KMS-11 (cell line): Measurements from ENCODE around the gene CCDC175.

Experiments used
- H2AFZ ChIP-seq: fragments of 200-600 bp; sonication (generic); 2 replicates; pipeline ENCODE4 v1.6.1; 2016; ENCODE audit warnings: antibody characterized with exemption, mixed run types, low read depth
- H3K27ac ChIP-seq: fragments of 200-600 bp; sonication (generic); 2 replicates; pipeline ENCODE4 v1.6.1; 2016; ENCODE audit warnings: mild to moderate bottlenecking, mixed run types
- H3K27me3 ChIP-seq: fragments of 200-600 bp; sonication (generic); 2 replicates; pipeline ENCODE4 v1.6.1; 2017; ENCODE audit warnings: mild to moderate bottlenecking, low read depth, mixed run types, moderate library complexity; ENCODE audit not compliant: insufficient read depth
- H3K36me3 ChIP-seq: fragments of 200-600 bp; sonication (generic); 2 replicates; pipeline ENCODE4 v1.6.1; 2017; ENCODE audit warnings: mild to moderate bottlenecking, mixed run types; ENCODE audit not compliant: insufficient read depth
- H3K4me1 ChIP-seq: fragments of 200-600 bp; sonication (generic); 2 replicates; pipeline ENCODE4 v1.6.1; 2016; ENCODE audit warnings: mild to moderate bottlenecking, low read depth, mixed run types; ENCODE audit not compliant: poor library complexity, severe bottlenecking
- H3K4me2 ChIP-seq: fragments of 200-600 bp; sonication (generic); 2 replicates; pipeline ENCODE4 v1.7.0; 2016; ENCODE audit warnings: mild to moderate bottlenecking, mixed run types
- H3K4me3 ChIP-seq: fragments of 200-600 bp; sonication (generic); IDR thresholded peaks from 2 replicates; pipeline ENCODE4 v1.6.1; 2017; ENCODE audit warnings: low read depth, low read length, mixed read lengths; ENCODE audit not compliant: insufficient read depth
- H3K79me2 ChIP-seq: fragments of 200-600 bp; sonication (generic); 2 replicates; pipeline ENCODE4 v1.6.1; 2016; ENCODE audit warnings: low read depth, mixed run types; ENCODE audit not compliant: insufficient read depth
- H3K9ac ChIP-seq: fragments of 200-600 bp; sonication (generic); 2 replicates; pipeline ENCODE4 v1.6.1; 2016; ENCODE audit warnings: mild to moderate bottlenecking, mixed run types
- H4K20me1 ChIP-seq: fragments of 200-600 bp; sonication (generic); 2 replicates; pipeline ENCODE4 v1.6.1; 2016; ENCODE audit warnings: mild to moderate bottlenecking, mixed run types; ENCODE audit not compliant: insufficient read depth
- TF ChIP-seq, protein P1 (sequence below): fragments of 200-600 bp; sonication (generic); conservative IDR thresholded peaks from 2 replicates; pipeline ENCODE4 v1.6.1; 2017; ENCODE audit warnings: low read depth, mild to moderate bottlenecking, antibody characterized with exemption, low read length, moderate library complexity, mixed read lengths

Gene CCDC175

DNA sequence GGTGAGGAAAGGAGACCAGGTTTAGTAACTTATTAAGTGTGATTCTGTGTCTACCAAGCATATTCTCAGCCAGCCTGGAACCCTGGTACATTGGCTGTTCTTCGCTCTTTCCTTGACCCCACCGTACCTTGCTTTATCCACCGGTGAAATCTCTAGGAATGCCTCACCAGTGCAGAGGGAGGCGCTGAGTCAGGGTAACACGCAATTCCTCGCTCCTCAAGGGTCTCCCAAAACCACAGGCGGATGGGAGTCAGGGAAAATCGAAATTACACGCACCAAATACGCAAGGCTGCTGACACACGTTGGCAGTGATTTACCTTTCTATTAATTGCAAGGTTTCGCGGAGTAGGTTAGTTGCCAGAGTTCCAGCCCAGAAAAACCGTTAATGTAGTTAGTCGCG, 93.2 kb downstream of the CCDC175 start:
- H3K79me2 ChIP-seq, result peaks cover 20% of the 10 kb centered on the region; the same call in 1 of the 2 replicates
- peak overlapping the region; percentile 66 for H2AFZ ChIP-seq
- H3K4me3 ChIP-seq, result no peak overlapping the region
- H4K20me1 ChIP-seq, result no peaks in the 10 kb centered on the region
- H3K9ac ChIP-seq, result peak overlapping the region; percentile 88
- peak overlapping the region; percentile 80 for H3K4me2 ChIP-seq
- TF ChIP-seq, protein P1, sequence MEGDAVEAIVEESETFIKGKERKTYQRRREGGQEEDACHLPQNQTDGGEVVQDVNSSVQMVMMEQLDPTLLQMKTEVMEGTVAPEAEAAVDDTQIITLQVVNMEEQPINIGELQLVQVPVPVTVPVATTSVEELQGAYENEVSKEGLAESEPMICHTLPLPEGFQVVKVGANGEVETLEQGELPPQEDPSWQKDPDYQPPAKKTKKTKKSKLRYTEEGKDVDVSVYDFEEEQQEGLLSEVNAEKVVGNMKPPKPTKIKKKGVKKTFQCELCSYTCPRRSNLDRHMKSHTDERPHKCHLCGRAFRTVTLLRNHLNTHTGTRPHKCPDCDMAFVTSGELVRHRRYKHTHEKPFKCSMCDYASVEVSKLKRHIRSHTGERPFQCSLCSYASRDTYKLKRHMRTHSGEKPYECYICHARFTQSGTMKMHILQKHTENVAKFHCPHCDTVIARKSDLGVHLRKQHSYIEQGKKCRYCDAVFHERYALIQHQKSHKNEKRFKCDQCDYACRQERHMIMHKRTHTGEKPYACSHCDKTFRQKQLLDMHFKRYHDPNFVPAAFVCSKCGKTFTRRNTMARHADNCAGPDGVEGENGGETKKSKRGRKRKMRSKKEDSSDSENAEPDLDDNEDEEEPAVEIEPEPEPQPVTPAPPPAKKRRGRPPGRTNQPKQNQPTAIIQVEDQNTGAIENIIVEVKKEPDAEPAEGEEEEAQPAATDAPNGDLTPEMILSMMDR, result no peak
- no peaks in the 10 kb centered on the region for H3K36me3 ChIP-seq
- H3K27ac ChIP-seq, result peak overlapping the region; percentile 75
- no peaks in the 10 kb centered on the region for H3K27me3 ChIP-seq
- peaks cover 35% of the 10 kb centered on the region for H3K4me1 ChIP-seq

DNA sequence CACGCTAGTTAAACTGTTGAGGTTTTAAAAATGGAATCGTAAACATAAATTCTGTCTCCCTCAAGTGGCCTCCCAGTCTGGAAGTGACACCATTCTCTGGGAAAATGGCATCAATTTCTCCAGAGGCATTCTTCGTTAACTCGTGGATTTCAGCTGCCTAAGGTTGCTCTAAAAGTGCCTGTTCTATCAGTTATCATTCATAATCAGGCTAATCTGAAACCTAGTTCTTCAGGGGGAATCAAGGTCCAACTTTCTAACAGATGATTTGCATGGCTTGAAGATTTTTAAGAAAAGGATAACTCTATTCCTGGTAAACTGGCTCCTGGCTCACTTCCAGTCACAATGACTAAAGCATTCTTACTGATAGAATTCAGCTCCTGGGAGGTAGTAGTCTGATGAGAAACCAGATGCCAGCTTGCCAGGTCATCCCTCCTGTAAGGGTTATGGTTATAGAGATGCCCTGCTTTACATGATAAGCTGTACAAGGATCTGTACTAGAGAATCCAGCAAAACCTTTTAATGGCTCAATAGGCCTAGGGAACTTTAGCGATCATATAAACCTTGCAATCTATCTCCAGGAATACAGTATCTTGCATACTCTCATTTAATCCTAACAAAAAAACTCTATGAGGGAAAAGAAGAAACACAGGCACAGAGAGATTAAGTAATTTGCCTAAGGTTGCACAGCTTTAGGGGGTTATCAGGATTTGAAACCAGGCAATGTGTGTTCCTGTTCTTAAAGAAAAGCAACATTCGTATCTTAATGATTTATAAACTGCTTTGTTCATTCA, 93.9 kb downstream of the CCDC175 start:
- H3K79me2 ChIP-seq, result peaks cover 20% of the 10 kb centered on the region; the same call in 1 of the 2 replicates
- H3K9ac ChIP-seq, result peak overlapping the region; percentile 88; the same call in 1 of the 2 replicates
- H3K4me3 ChIP-seq, result no peak overlapping the region
- peaks cover 35% of the 10 kb centered on the region for H3K4me1 ChIP-seq
- no peaks in the 10 kb centered on the region for H3K36me3 ChIP-seq
- peak overlapping the region; percentile 80 for H3K4me2 ChIP-seq
- no peak overlapping the region for H3K27ac ChIP-seq
- no peaks in the 10 kb centered on the region for H4K20me1 ChIP-seq
- TF ChIP-seq, protein P1, result no peak
- no peaks in the 10 kb centered on the region for H3K27me3 ChIP-seq
- 0 out of 2 replicates have a peak overlapping the region, but pooled peaks have one; percentile 66 for H2AFZ ChIP-seq

GRCh38 chr14:59481871-59482540, 94.6 kb downstream of the CCDC175 start:
- no peak overlapping the region for H3K9ac ChIP-seq
- H3K27ac ChIP-seq, result no peak overlapping the region
- H3K36me3 ChIP-seq, result no peaks in the 10 kb centered on the region
- TF ChIP-seq, protein P1, result no peak
- peak overlapping the region; percentile 80; the same call in 1 of the 2 replicates for H3K4me2 ChIP-seq
- H3K4me3 ChIP-seq, result no peak overlapping the region
- H3K4me1 ChIP-seq, result peaks cover 35% of the 10 kb centered on the region
- H3K79me2 ChIP-seq, result peaks cover 20% of the 10 kb centered on the region; the same call in 1 of the 2 replicates
- no peaks in the 10 kb centered on the region for H4K20me1 ChIP-seq
- no peaks in the 10 kb centered on the region for H3K27me3 ChIP-seq
- no peak overlapping the region for H2AFZ ChIP-seq

GRCh38 chr14:59481407-59481806, 95.2 kb downstream of the CCDC175 start:
- H3K36me3 ChIP-seq, result no peaks in the 10 kb centered on the region
- H3K27me3 ChIP-seq, result no peaks in the 10 kb centered on the region
- TF ChIP-seq, protein P1, result no peak
- H4K20me1 ChIP-seq, result no peaks in the 10 kb centered on the region
- H3K4me3 ChIP-seq, result no peak overlapping the region
- H3K27ac ChIP-seq, result no peak overlapping the region
- peaks cover 18% of the 10 kb centered on the region; the same call in 1 of the 2 replicates for H3K79me2 ChIP-seq
- H3K4me1 ChIP-seq, result peaks cover 30% of the 10 kb centered on the region
- no peak overlapping the region; the same call in 1 of the 2 replicates for H3K4me2 ChIP-seq
- H2AFZ ChIP-seq, result no peak overlapping the region
- no peak overlapping the region for H3K9ac ChIP-seq
